ENCODE measurements around the gene TNPO1. TPM values are rescaled to one million over a fixed set of nuclear protein-coding genes. Genes with fewer than 3 reads are reported as not detected.
A peak's percentile ranks its signal among the peaks of the same experiment; 100 is the strongest.

TNPO1 gene
- total RNA-seq, 4 donors from 2014 or later: 81.2 to 131 (median 116) TPM

DNA sequence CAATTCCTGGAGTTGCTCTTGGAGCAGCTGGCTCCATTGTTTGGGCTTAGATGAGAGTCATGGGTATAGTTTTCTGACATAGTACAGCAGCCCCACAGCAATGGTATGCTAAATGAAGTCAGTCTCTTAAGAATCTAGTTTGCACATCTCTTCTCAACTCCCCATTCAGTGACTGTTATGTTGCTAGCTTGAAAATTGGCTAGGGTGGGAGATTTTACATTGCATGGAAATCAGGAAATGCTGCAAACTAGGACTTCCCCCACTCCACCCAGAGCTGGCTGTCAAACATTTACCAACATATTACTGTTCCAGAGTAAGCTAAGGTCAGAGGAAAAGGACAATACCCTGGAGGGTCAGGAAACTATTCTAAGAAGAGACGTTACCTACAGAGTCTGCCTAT, 121.7 kb downstream of the TNPO1 start:
- Histone ChIP-seq H3K4me1 (peaks cover 0 to 15% (median 0%) of the 10 kb centered on the region in 3 donors), H3K4me3 (no peak overlapping the region), H3K27ac (peak overlapping the region in 1 of 4 donors; percentile 16), H3K36me3 (no peaks in the 10 kb centered on the region), H3K9me3 (peaks cover 0 to 7% (median 0%) of the 10 kb centered on the region in 3 donors), H3K27me3 (peaks cover 6% of the 10 kb centered on the region)
- WGBS, 2 donors (ENCODE audit: low coverage in 1 of 2): 53 to 75% methylated on average over 1 of the region's 1 CpG
- TF ChIP-seq EP300 (IDR thresholded peaks at IDR 0.05): no peak
- no peak for TF ChIP-seq POLR2A (IDR thresholded peaks at IDR 0.05)
- TF ChIP-seq POLR2AphosphoS5 (IDR thresholded peaks at IDR 0.05): no peak
- TF ChIP-seq, protein P1, sequence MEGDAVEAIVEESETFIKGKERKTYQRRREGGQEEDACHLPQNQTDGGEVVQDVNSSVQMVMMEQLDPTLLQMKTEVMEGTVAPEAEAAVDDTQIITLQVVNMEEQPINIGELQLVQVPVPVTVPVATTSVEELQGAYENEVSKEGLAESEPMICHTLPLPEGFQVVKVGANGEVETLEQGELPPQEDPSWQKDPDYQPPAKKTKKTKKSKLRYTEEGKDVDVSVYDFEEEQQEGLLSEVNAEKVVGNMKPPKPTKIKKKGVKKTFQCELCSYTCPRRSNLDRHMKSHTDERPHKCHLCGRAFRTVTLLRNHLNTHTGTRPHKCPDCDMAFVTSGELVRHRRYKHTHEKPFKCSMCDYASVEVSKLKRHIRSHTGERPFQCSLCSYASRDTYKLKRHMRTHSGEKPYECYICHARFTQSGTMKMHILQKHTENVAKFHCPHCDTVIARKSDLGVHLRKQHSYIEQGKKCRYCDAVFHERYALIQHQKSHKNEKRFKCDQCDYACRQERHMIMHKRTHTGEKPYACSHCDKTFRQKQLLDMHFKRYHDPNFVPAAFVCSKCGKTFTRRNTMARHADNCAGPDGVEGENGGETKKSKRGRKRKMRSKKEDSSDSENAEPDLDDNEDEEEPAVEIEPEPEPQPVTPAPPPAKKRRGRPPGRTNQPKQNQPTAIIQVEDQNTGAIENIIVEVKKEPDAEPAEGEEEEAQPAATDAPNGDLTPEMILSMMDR (IDR thresholded peaks at IDR 0.05): no peak
- ATAC-seq: peak; percentile 31

DNA sequence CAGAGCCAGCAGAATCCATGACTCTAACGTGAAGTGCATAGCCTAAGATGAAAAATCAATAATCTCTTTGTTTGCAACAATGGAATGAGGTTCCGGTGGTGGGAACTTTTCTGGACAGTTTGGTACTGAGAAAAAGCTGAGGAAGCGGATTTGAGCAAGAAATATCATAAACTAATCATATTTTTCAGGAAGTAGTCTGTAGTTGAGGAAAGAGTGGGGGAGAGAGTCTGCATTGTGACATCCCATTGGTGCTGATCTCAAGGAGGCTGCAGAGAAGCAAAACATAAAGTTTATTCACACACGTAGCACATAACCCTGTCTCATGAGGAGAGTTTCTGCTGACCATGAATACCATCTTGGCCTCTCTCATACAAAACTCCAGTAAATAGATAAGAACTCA, 123.6 kb downstream of the TNPO1 start:
- Histone ChIP-seq H3K27me3 (peaks cover 3% of the 10 kb centered on the region), H3K4me1 (peaks cover 0 to 15% (median 0%) of the 10 kb centered on the region in 3 donors), H3K9me3 (peaks cover 0 to 5% (median 0%) of the 10 kb centered on the region in 3 donors), H3K4me3 (no peak overlapping the region), H3K36me3 (no peaks in the 10 kb centered on the region), H3K27ac (no peak overlapping the region)
- ATAC-seq: peak; percentile 34
- TF ChIP-seq, protein P1 (IDR thresholded peaks at IDR 0.05): no peak
- TF ChIP-seq POLR2A (IDR thresholded peaks at IDR 0.05): no peak
- no peak for TF ChIP-seq POLR2AphosphoS5 (IDR thresholded peaks at IDR 0.05)
- no peak for TF ChIP-seq EP300 (IDR thresholded peaks at IDR 0.05)
- WGBS, 2 donors (ENCODE audit: low coverage in 1 of 2): 44 to 45% methylated on average over 4 of the region's 4 CpGs

DNA sequence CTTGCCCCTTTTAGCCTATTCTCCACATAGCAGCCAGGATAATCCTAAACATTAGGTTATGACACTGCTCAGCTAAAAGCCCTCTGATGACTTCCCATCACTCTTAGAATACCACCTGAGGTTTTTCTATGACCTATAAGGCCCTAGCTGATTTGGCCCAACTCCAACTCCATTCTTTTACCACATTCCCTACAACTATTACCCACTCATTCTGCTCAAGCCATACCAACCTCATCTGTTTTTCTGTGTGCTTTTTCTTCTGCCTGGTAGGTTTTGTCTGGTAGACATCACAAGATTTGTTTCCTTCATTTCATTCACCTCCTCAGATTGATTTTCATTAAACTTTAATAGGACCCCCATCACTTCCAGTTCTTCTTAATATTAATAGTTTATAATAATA, 126.8 kb downstream of the TNPO1 start:
- H3K36me3 ChIP-seq: no peaks in the 10 kb centered on the region
- no peaks in the 10 kb centered on the region for H3K9me3 ChIP-seq
- no peak overlapping the region for H3K27ac ChIP-seq
- ATAC-seq: no peak
- no peak for TF ChIP-seq POLR2A (IDR thresholded peaks at IDR 0.05)
- TF ChIP-seq, protein P1 (IDR thresholded peaks at IDR 0.05): no peak
- no peak for TF ChIP-seq EP300 (IDR thresholded peaks at IDR 0.05)
- TF ChIP-seq POLR2AphosphoS5 (IDR thresholded peaks at IDR 0.05): no peak
- no peaks in the 10 kb centered on the region for H3K27me3 ChIP-seq
- no peaks in the 10 kb centered on the region for H3K4me1 ChIP-seq
- no peak overlapping the region for H3K4me3 ChIP-seq

DNA sequence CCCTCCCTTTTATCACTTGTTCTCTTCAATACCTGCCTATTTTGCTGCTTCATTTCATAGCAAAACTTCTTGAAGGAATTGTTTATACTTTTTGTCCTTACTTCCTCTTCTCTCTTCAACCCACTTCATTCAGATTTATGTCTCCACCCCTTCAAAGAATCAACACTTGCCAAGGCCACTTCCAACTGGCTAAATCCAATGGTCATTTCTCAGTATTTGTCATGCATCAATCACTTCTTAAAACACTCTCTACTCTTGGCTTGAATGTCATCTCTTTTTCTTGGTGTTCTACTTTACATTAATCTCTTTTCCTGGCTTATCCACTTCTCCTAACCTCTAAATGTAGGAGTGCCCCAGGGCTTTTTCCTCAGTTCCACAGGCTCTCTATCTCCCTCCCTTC, 131.0 kb downstream of the TNPO1 start:
- H3K9me3 ChIP-seq: no peaks in the 10 kb centered on the region
- no peak for ATAC-seq
- H3K27me3 ChIP-seq: no peaks in the 10 kb centered on the region
- no peak overlapping the region for H3K27ac ChIP-seq
- H3K4me1 ChIP-seq: no peaks in the 10 kb centered on the region
- H3K36me3 ChIP-seq: no peaks in the 10 kb centered on the region
- TF ChIP-seq, protein P1 (IDR thresholded peaks at IDR 0.05): no peak
- TF ChIP-seq POLR2AphosphoS5 (IDR thresholded peaks at IDR 0.05): no peak
- no peak for TF ChIP-seq EP300 (IDR thresholded peaks at IDR 0.05)
- no peak for TF ChIP-seq POLR2A (IDR thresholded peaks at IDR 0.05)
- no peak overlapping the region for H3K4me3 ChIP-seq

DNA sequence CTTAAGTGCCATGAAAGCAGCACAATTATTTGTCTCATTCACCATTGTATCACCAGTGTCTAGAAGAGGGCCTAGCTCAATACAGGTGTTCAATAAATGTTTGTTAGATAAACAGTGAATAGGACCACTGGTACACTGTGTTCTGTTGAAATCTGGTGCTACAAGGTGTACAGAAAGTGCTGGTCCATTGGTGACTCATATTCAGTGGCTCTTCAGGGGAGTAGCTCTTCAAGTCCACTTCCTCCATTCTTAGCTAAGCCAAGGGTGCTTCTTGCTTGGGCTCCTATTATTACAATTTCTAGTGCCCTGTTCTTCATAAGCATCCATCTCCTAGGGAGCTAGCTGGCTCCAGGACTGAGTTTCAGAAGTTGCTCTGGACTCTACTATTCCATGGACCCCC, 133.0 kb downstream of the TNPO1 start:
- no peak for ATAC-seq
- H3K4me1 ChIP-seq: peaks cover 0 to 6% (median 5%) of the 10 kb centered on the region in 3 donors
- no peaks in the 10 kb centered on the region for H3K27me3 ChIP-seq
- H3K4me3 ChIP-seq: no peak overlapping the region
- no peak for TF ChIP-seq EP300 (IDR thresholded peaks at IDR 0.05)
- TF ChIP-seq, protein P1 (IDR thresholded peaks at IDR 0.05): no peak
- no peak for TF ChIP-seq POLR2AphosphoS5 (IDR thresholded peaks at IDR 0.05)
- no peak for TF ChIP-seq POLR2A (IDR thresholded peaks at IDR 0.05)
- no peak overlapping the region for H3K27ac ChIP-seq
- no peaks in the 10 kb centered on the region for H3K9me3 ChIP-seq
- H3K36me3 ChIP-seq: no peaks in the 10 kb centered on the region
